Measurements from ENCODE around the gene GPR160. TPM values are rescaled to one million over a fixed set of nuclear protein-coding genes. Genes with fewer than 3 reads are reported as not detected.

The GPR160 gene, protein sequence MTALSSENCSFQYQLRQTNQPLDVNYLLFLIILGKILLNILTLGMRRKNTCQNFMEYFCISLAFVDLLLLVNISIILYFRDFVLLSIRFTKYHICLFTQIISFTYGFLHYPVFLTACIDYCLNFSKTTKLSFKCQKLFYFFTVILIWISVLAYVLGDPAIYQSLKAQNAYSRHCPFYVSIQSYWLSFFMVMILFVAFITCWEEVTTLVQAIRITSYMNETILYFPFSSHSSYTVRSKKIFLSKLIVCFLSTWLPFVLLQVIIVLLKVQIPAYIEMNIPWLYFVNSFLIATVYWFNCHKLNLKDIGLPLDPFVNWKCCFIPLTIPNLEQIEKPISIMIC
- 1 to 10 TPM; 8.2 to 9.6 TPM for total RNA-seq

DNA sequence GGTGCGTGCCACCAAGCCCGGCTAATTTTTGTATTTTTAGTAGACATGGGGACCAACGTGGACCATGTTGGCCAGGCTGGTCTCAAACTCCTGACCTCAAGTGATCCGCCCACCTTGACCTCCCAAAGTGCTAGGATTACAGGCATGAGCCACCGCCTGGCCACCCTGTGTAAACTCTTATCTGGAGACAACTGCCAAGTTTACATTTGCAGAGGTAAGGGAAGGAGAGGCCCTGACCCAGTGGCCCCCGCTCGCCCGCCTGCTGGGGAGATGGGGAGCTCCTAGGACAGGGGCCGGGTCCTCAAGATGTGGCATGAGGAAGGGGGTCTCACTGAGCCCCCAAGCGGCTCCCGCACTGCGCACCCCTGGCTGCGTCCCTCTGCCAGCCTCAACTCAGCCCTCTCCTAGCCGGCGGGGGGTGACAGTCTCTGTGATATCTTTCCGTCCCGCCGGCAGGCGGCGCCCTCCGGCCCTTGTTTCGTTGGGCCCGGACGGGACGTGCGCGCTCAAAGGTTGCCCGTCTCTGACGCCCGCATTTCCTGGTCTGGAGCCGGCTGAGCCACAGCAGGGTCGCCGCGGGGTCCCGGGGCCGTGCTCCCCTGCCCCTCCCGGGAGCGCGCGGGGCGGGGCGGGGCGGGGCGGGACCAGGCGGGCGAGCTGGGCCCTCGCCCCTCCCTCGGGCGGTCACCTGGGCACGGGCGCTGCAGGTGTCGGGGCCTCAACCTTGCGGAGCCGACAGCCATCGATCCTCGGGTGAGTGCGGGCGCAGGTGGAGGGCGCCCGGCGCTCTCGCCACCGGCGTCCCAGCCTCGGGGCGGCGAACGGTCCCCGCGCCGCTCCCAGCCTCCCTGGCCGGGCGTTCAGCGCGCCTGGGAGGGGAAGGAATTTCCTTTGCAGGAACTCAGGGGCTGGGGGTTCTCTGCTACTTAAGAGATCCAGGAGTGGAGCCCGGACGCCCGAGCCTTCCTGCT is at the start of gene GPR160:
GPR160 (plus strand) TSS at position 533 of the 971 bp plus-strand sequence. CDS start 45,978 bp downstream, outside the sequence.
- Mint-ChIP-seq H3K27me3 (no peaks in the 10 kb centered on the region), H3K9me3 (peaks cover 3% of the 10 kb centered on the region), H3K4me1 (peaks cover 20% of the 10 kb centered on the region), H3K4me3 (peak within 1 kb of the TSS; percentile 83), H3K36me3 (peaks cover 3% of the 10 kb centered on the region), H3K27ac (peak within 1 kb of the TSS; percentile 16)
- DNase-seq = peak; percentile 88

DNA sequence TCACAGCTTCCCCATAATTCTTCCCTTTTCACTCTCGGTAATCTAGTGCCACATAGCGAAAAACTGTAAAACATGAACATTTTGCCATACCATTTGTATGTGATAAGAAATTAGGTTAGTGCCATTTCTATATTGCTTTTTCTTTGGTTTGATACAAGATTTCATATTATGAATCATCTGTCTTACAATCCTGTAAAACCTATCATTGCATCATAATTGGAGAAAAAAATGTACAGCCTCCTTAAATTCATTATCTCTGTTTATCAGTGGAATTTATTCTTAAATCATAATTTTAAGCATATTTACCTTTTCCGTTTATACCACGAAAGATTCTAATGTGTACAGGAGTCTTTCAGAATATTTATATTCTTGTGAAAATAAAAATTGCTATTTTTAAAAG is 47.4 kb upstream of the GPR160 start:
- Mint-ChIP-seq H3K4me3 (no peak overlapping the region), H3K4me1 (peaks cover 3% of the 10 kb centered on the region), H3K9me3 (no peaks in the 10 kb centered on the region), H3K27me3 (no peaks in the 10 kb centered on the region), H3K27ac (no peak overlapping the region), H3K36me3 (peaks cover 9% of the 10 kb centered on the region)
- no peak for DNase-seq

DNA sequence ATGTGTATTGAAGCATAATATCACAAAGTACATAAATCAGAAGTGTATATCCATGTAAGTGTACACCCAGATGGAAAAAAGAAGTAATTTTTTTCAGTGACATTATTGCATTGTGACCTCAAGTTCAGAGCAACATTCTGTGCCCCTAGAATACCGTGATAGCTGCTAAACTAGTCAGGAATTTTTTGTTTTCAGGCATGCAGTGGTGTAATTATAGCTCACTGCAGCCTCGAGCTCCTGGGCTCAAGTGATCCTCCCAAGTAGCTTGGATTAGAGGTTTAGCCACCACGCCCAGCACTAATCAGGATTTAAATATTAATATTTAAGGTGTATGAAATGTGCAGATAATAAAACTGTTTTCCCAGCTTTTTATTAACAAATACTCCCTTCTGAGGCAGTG is 45.6 kb upstream of the GPR160 start:
- Mint-ChIP-seq H3K27me3 (no peaks in the 10 kb centered on the region), H3K4me1 (peaks cover 4% of the 10 kb centered on the region), H3K36me3 (peaks cover 16% of the 10 kb centered on the region), H3K9me3 (no peaks in the 10 kb centered on the region), H3K27ac (no peak overlapping the region), H3K4me3 (no peak overlapping the region)
- no peak for DNase-seq

DNA sequence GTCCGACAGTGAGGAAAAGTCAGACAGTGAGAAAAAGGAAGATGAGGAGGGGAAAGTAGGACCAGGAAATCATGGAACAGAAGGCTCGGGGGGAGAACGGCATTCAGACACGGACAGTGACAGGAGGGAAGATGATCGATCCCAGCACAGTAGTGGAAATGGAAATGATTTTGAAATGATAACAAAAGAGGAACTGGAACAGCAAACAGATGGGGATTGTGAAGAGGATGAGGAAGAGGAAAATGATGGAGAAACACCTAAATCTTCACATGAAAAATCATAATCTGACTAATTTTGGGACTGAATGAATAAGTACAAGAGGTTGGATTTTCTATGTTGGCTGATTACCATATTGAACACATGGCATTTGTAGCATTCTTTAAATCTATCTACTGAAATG is 45.0 kb upstream of the GPR160 start:
- Mint-ChIP-seq H3K4me3 (no peak overlapping the region), H3K9me3 (no peaks in the 10 kb centered on the region), H3K4me1 (peaks cover 4% of the 10 kb centered on the region), H3K27me3 (no peaks in the 10 kb centered on the region), H3K27ac (no peak overlapping the region), H3K36me3 (peaks cover 16% of the 10 kb centered on the region)
- DNase-seq = no peak

DNA sequence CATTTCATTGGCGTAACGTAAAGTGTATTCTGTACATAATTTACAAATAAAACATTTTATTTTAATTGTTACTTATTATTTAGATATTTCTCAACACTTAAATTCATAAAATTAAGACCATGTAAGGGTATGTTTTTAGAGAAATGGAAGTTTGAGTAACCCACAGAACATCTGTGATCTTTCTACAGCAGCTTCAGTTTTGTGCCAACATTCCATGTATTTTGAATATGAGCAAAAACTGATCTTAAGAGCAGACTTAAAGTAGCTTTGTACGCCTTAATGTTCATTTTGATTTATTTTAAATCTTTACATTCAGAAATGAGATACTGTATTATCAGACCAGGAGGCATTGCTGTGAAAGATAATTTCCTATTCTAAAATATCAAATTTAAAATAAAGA is 44.0 kb upstream of the GPR160 start:
- H3K4me3 Mint-ChIP-seq = no peak overlapping the region
- peaks cover 8% of the 10 kb centered on the region for H3K4me1 Mint-ChIP-seq
- no peak overlapping the region for H3K27ac Mint-ChIP-seq
- no peak for DNase-seq
- H3K36me3 Mint-ChIP-seq = peaks cover 19% of the 10 kb centered on the region
- H3K9me3 Mint-ChIP-seq = no peaks in the 10 kb centered on the region
- no peaks in the 10 kb centered on the region for H3K27me3 Mint-ChIP-seq

DNA sequence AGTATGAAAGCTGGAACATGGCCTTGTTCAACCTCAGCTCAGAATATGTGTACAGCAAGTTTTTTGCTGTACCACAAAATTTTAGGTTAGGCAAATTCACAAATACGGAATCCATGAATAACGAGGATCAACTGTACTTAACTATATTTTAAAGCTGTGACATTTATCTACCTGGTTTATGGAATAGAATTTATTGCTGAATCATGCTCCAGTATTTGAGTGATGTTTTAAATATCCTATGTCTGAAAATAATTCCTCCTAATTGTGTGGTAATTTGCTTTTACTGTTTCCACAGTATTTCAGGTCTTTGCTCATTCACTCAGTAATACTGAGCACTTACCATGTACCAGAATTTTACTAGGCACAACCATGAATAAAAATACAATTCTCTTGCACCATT is 41.7 kb upstream of the GPR160 start:
- H3K27me3 Mint-ChIP-seq = no peaks in the 10 kb centered on the region
- no peaks in the 10 kb centered on the region for H3K9me3 Mint-ChIP-seq
- DNase-seq = no peak
- H3K4me1 Mint-ChIP-seq = peaks cover 16% of the 10 kb centered on the region
- no peak overlapping the region for H3K4me3 Mint-ChIP-seq
- H3K36me3 Mint-ChIP-seq = peaks cover 32% of the 10 kb centered on the region
- H3K27ac Mint-ChIP-seq = no peak overlapping the region

DNA sequence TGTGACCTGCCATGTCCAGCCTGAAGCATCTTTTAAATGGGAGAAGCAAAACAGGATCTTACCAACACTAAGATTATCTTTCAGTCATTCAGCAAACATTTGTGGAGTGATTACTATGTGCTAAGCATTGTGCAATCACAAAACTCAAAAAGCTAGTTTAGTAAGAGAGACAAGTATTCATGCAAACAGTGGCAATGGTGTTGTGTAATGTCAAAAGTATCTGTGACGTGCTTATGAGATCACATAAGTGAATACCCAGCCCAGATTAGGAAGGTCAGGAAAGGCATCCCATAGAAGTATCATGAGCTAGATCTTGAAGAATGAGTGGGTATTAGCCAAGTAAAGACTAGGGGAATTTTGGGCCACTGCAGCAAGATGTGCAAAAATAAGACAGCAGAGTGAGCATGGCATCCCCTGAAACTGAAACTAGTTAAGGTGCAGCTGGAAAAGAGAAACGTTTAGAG is 39.1 kb upstream of the GPR160 start:
- Mint-ChIP-seq H3K9me3 (no peaks in the 10 kb centered on the region), H3K36me3 (peaks cover 24% of the 10 kb centered on the region), H3K27me3 (no peaks in the 10 kb centered on the region), H3K4me1 (peaks cover 31% of the 10 kb centered on the region), H3K27ac (peak overlapping the region; percentile 50), H3K4me3 (no peak overlapping the region)
- DNase-seq = no peak

DNA sequence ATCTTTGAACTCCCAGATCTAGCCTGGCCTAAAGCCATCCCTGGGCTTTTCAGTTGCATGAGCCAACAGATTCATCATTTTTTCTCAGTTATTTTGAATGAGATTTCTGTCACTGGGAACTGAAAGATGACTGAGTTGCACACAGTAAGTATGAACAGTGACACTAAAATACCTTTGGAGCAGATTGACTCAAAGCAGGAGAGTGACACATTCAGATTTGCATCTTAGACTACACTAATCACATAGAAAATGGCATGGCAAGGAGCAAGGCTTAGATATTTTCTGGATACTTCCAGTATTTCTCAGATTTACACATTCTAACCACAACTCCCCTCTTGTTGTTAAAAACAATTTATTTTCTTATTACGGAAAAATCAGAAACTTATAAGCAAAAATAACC is 38.4 kb upstream of the GPR160 start:
- no peak overlapping the region for H3K4me3 Mint-ChIP-seq

DNA sequence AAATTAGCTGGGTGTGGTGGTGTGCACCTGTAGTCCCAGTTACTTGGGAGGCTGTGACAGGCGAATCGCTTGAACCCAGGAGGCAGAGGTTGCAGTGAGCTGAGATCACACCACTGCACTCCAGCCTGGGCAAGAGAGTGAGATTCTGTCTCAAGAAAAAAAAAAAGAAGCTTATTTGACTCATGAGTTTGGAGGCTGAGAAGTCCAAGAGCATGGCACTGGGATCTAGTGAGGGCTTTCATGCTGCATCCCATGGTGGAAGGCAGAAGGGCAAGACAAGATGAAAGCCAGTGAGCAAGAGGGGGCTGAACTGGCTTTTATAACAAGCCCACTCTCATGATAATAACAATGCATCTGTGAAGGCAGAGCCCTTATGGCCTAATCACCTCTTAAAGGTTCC is 37.7 kb upstream of the GPR160 start:
- Mint-ChIP-seq H3K4me1 (peaks cover 36% of the 10 kb centered on the region), H3K27ac (no peak overlapping the region), H3K4me3 (no peak overlapping the region), H3K36me3 (peaks cover 24% of the 10 kb centered on the region), H3K27me3 (no peaks in the 10 kb centered on the region), H3K9me3 (no peaks in the 10 kb centered on the region)
- no peak for DNase-seq

More for the DNA sequence above, 38.4 kb upstream of the GPR160 start:
- Mint-ChIP-seq H3K27me3 (no peaks in the 10 kb centered on the region), H3K4me1 (peaks cover 36% of the 10 kb centered on the region), H3K9me3 (no peaks in the 10 kb centered on the region), H3K27ac (peak overlapping the region; percentile 50), H3K36me3 (peaks cover 24% of the 10 kb centered on the region)
- DNase-seq = no peak

DNA sequence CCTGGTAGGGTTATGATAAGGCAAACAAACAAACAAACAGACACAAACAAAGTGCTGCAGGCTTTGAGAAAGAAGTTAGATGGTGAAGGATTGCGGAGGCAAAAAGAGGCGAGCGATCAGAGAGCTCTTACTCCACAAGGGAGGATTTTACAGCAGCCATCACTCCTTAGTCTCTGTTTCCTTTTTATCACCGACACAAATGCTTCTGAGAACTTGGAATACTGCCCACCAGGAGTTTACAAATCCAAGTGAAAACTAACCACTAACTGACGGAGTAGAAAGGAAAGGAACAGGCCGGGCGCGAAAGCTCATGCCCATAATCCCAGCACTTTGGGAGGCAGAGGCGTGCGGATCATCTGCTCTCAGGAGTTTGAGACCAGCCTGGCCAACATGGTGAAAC is 35.6 kb upstream of the GPR160 start:
- Mint-ChIP-seq H3K27ac (no peak overlapping the region), H3K4me1 (peaks cover 48% of the 10 kb centered on the region)
- no peak for DNase-seq

DNA sequence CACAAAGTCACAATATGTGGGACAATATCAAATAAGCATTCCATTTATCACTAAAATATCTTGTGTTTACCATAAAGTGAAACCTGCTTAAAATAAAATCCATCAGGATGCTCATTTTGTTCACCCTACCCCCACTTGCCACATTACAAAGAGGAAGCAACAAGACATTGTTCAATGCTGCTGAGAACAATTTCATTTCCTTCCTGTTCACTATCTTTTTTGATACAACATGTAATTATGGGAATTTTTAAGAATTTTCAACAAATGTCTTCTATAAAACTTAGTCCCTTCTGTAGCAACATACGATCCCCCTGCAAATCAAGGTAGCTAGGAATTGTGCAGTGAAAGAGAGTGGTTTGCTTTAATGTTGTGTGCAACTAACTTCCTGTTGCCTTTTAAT is 34.9 kb upstream of the GPR160 start:
- Mint-ChIP-seq H3K4me1 (peaks cover 48% of the 10 kb centered on the region), H3K4me3 (no peak overlapping the region), H3K9me3 (peaks cover 2% of the 10 kb centered on the region), H3K27me3 (no peaks in the 10 kb centered on the region), H3K27ac (peak overlapping the region; percentile 1), H3K36me3 (peaks cover 18% of the 10 kb centered on the region)
- DNase-seq = no peak

More for the DNA sequence above, 35.6 kb upstream of the GPR160 start:
- H3K4me3 Mint-ChIP-seq = no peak overlapping the region
- no peaks in the 10 kb centered on the region for H3K27me3 Mint-ChIP-seq
- peaks cover 2% of the 10 kb centered on the region for H3K9me3 Mint-ChIP-seq
- H3K36me3 Mint-ChIP-seq = peaks cover 18% of the 10 kb centered on the region

DNA sequence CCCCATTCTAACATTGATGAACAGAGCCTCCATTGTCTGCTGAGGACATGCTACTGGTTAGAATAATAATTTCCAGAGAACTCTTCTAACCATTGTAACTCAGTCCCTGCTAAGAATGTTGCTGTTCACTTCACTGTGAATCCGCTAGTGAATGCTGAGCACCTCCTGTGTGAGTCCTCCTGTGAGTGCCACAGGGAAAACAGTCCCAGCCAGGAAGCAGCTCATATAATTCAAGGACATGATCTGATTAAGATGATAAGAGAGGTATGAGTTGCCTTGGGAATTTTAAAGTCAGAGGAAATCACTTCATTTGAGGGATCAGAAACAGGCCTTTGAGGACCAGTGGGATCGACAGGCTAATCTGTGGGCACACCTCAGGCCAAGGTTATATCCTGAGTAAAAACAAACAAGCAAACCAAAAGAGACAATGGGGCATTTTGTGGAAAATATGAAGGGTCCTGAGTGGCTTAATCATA is 33.9 kb upstream of the GPR160 start:
- Mint-ChIP-seq H3K27ac (no peak overlapping the region), H3K4me1 (peaks cover 43% of the 10 kb centered on the region), H3K36me3 (peaks cover 14% of the 10 kb centered on the region), H3K9me3 (peaks cover 2% of the 10 kb centered on the region), H3K4me3 (no peak overlapping the region), H3K27me3 (no peaks in the 10 kb centered on the region)
- DNase-seq = no peak

DNA sequence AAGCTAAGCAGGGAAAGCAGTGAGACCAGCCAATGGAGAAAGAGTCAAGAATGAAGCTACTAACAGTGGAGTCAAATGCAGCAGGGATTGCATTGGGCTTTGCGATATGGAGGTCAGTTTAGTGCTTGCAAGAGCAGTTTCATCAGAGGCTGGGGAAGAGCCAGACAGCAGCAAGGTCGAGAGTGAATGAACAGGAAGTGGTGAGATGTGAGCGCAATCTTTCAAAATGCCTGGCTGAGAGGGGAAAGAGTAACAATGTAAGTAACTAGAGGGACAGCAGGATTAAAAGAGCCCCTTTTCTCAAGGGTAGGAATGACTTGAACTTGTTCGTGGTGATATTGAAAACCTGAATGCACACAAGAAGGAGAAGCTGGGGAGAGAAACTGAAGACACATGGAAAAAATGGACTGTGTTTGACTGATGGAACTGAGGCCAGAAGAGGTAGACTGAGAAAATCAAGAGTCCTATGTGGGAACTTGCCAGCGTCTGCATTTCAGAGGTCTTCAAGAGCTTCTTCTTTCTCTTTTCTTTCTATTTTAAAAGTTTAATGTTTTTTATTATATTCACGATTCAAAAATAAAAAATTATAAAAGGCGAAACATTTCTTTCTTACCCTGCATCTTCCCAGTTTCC is 30.6 kb upstream of the GPR160 start:
- Mint-ChIP-seq H3K9me3 (peaks cover 2% of the 10 kb centered on the region), H3K27me3 (no peaks in the 10 kb centered on the region), H3K27ac (peak overlapping the region; percentile 77), H3K4me1 (peaks cover 30% of the 10 kb centered on the region), H3K4me3 (peak overlapping the region; percentile 4), H3K36me3 (peaks cover 2% of the 10 kb centered on the region)
- DNase-seq = peak; percentile 21

DNA sequence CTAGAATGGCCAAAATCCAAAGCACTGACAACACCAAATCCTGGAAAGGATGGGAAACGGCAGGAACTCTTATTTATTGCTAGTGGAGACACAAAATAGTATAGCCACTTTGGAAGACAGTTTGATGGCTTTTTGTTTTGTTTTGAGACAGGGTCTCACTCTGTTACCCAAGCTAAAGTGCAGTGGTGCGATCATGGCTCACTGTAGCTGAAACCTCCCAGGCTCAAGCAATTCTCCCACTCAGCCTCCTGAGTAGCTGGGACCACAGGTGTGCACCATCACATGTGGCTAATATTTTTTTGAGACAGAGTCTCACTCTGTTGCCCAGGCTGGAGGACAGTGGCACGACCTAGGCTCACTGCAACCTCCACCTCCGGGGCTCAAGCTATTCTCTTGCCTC is 27.3 kb upstream of the GPR160 start:
- peaks cover 2% of the 10 kb centered on the region for H3K9me3 Mint-ChIP-seq
- no peak for DNase-seq
- H3K4me3 Mint-ChIP-seq = no peak overlapping the region
- peaks cover 14% of the 10 kb centered on the region for H3K4me1 Mint-ChIP-seq
- H3K27me3 Mint-ChIP-seq = no peaks in the 10 kb centered on the region
- H3K36me3 Mint-ChIP-seq = peaks cover 2% of the 10 kb centered on the region
- H3K27ac Mint-ChIP-seq = no peak overlapping the region

Measured in activated naive CD8-positive, alpha-beta T cell treated with anti-CD3 and anti-CD28 coated beads for 36 hours (primary cell).